Panc1 (cell line): Measurements from ENCODE around the gene FOCAD. TPM values are rescaled to one million over a fixed set of nuclear protein-coding genes. Genes with fewer than 3 reads are reported as not detected.

ENCODE experiments used
- ATAC-seq: fragments of 200-7000 bp; cut with Tn5 transposase; 2 replicates; pipeline ENCODE4 v1.9.1; 2020; ENCODE audit warnings: mild to moderate bottlenecking, moderate library complexity
- BruUV-seq: library from RNA; stranded (reverse); fragments of 400-500 nt; replicated peaks from 2 replicates; lab custom pipeline; 2021; lab: Mats Ljungman, UMichigan
- CTCF ChIA-PET: fragments of 300-600 bp; sonication (Branson Sonifier 250); formaldehyde crosslinking; loops from one replicate; lab custom pipeline; 2022; ENCODE audit warnings: antibody characterized with exemption; lab: Charles Lee
- POLR2A ChIA-PET: fragments of 300-600 bp; sonication (Branson Sonifier 250); formaldehyde crosslinking; loops from one replicate; lab custom pipeline; 2022; ENCODE audit warnings: antibody characterized with exemption; lab: Charles Lee
- DNase-seq: peaks from one replicate; pipeline ENCODE4 v3.0.0-alpha.2; 2010; ENCODE audit warnings: low read depth, low spot score
- H3K27ac ChIP-seq: 2 replicates; pipeline ENCODE4 v1.5.1; 2011; ENCODE audit warnings: mild to moderate bottlenecking, low read length, inconsistent platforms
- H3K27me3 ChIP-seq: fragments of 200-500 bp; sonication (Bioruptor generic); 2 replicates; pipeline ENCODE4 v1.6.0; 2014; ENCODE audit warnings: low read length, inconsistent platforms; ENCODE audit not compliant: control insufficient read depth, insufficient read depth
- H3K36me3 ChIP-seq: fragments of 200-500 bp; sonication (Bioruptor generic); 2 replicates; pipeline ENCODE4 v1.5.1; 2014; ENCODE audit warnings: inconsistent platforms, mild to moderate bottlenecking, low read length, moderate library complexity; ENCODE audit not compliant: control insufficient read depth, insufficient read depth
- H3K4me1 ChIP-seq: 2 replicates; pipeline ENCODE4 v1.5.1; 2011; ENCODE audit warnings: inconsistent platforms, mild to moderate bottlenecking, low read length, moderate library complexity; ENCODE audit not compliant: control insufficient read depth, insufficient read depth
- H3K4me3 ChIP-seq, 2 experiments: 2 replicates each; pipeline ENCODE4 v1.5.1; 2011 to 2012; ENCODE audit warnings: low read depth in 2 of 2, low read length in 2 of 2, mild to moderate bottlenecking in 2 of 2, inconsistent platforms in 1 of 2, moderate library complexity in 1 of 2
- H3K9me3 ChIP-seq: fragments of 200-500 bp; sonication (Bioruptor generic); 2 replicates; pipeline ENCODE4 v1.5.1; 2014; ENCODE audit warnings: low read depth, mild to moderate bottlenecking, inconsistent platforms, low read length, moderate library complexity; ENCODE audit not compliant: control insufficient read depth, insufficient read depth
- CTCF ChIP-seq: fragments of 450-650 bp; IDR thresholded peaks from 2 replicates; pipeline ENCODE4 v1.5.1; 2017; ENCODE audit warnings: mild to moderate bottlenecking
- POLR2AphosphoS5 ChIP-seq: IDR thresholded peaks from 2 replicates; pipeline ENCODE4 v1.6.1; 2012; ENCODE audit warnings: mild to moderate bottlenecking, low read depth, low read length, moderate library complexity
- REST ChIP-seq, 2 experiments: IDR thresholded peaks; 2 replicates each; pipeline ENCODE4 v1.6.1; 2011 to 2012; ENCODE audit warnings: low read depth in 2 of 2, control low read depth in 1 of 2, low read length in 1 of 2, mild to moderate bottlenecking in 1 of 2, moderate library complexity in 1 of 2; ENCODE audit not compliant: insufficient read depth in 1 of 2
- SIN3A ChIP-seq: IDR thresholded peaks from 2 replicates; pipeline ENCODE4 v1.6.1; 2012; ENCODE audit warnings: low read depth, mild to moderate bottlenecking, low read length, moderate library complexity, borderline replicate concordance; ENCODE audit not compliant: insufficient read depth
- TCF7L2 ChIP-seq: IDR thresholded peaks from 2 replicates; pipeline ENCODE4 v1.6.1; 2011; ENCODE audit warnings: mild to moderate bottlenecking, low read depth, low read length, inconsistent platforms
- in situ Hi-C: cut with HindIII; loops from 2 replicates; pipeline ENCODE4 v1.10.0; 2016; ENCODE audit warnings: low sequenced_read_pairs, low pct_unique_long_range_greater_than_20kb
- intact Hi-C: fragments of 100-400 bp; cut with micrococcal nuclease; formaldehyde crosslinking; loops from one replicate; pipeline ENCODE4 v1.10.0; 2022; ENCODE audit not compliant: unreplicated experiment
- total RNA-seq: library from RNA; stranded (reverse); gene quantifications from one replicate; pipeline ENCODE4 v1.2.1, GENCODE V29; 2021; ENCODE audit not compliant: unreplicated experiment

Gene FOCAD
- total RNA-seq, 1 experiment from 2014 or later, result 9.8 TPM

- H3K9me3 ChIP-seq, result no peaks in the 10 kb centered on the region
- no peak for TF ChIP-seq REST (IDR thresholded peaks at IDR 0.05; ENCODE audit: insufficient read depth in 1 of 2, low read depth in 2 of 2, low read length in 1 of 2)
- TF ChIP-seq POLR2AphosphoS5, result no peak
- TF ChIP-seq CTCF, result no peak
- TF ChIP-seq SIN3A, result no peak
- no peak for TF ChIP-seq TCF7L2
- in situ Hi-C loops, result no loop called here
- intact Hi-C loops, result no loop called here
- POLR2A ChIA-PET, result no interaction called here
- ATAC-seq (no peak), DNase-seq (no peak)
- no peaks in the 10 kb centered on the region for H3K36me3 ChIP-seq
- no peaks in the 10 kb centered on the region for H3K27me3 ChIP-seq
- CTCF ChIA-PET, result no interaction called here
- H3K4me3 ChIP-seq, result no peak overlapping the region
- H3K27ac ChIP-seq, result no peak overlapping the region
- BruUV-seq, result no TSS peak
- H3K4me1 ChIP-seq, result no peaks in the 10 kb centered on the region
These were observed 306.8 kb downstream of the FOCAD start for GRCh38 chr9:20990867-20991266.

- Histone ChIP-seq H3K27me3 (no peaks in the 10 kb centered on the region), H3K36me3 (no peaks in the 10 kb centered on the region), H3K4me3 (no peak overlapping the region), H3K4me1 (no peaks in the 10 kb centered on the region), H3K27ac (no peak overlapping the region), H3K9me3 (no peaks in the 10 kb centered on the region)
- ATAC-seq, result no peak
- intact Hi-C loops (no loop called here), in situ Hi-C loops (no loop called here)
- BruUV-seq, result no TSS peak
- CTCF ChIA-PET, result no interaction called here
- TF ChIP-seq SIN3A, result no peak
- POLR2A ChIA-PET, result no interaction called here
- DNase-seq, result no peak
These were observed 310.4 kb downstream of the FOCAD start for GRCh38 chr9:20994486-20994885.

- Histone ChIP-seq H3K27ac (no peak overlapping the region), H3K9me3 (no peaks in the 10 kb centered on the region), H3K4me3 (no peak overlapping the region), H3K27me3 (no peaks in the 10 kb centered on the region), H3K36me3 (no peaks in the 10 kb centered on the region), H3K4me1 (no peaks in the 10 kb centered on the region)
- no TSS peak for BruUV-seq
- ChIA-PET POLR2A (no interaction called here), CTCF (no interaction called here)
- in situ Hi-C loops, result no loop called here
- ATAC-seq (no peak), DNase-seq (no peak)
- intact Hi-C loops, result no loop called here
- no peak for TF ChIP-seq SIN3A
- TF ChIP-seq CTCF, result no peak
- TF ChIP-seq POLR2AphosphoS5, result no peak
- TF ChIP-seq TCF7L2, result no peak
- TF ChIP-seq REST (IDR thresholded peaks at IDR 0.05; ENCODE audit: insufficient read depth in 1 of 2, low read depth in 2 of 2, low read length in 1 of 2), result no peak
These were observed 311.6 kb downstream of the FOCAD start for GRCh38 chr9:20995616-20996015.
